Neural crest cell (in vitro differentiated cells): ENCODE results near the gene PDXK. TPM values are rescaled to one million over a fixed set of nuclear protein-coding genes. Genes with fewer than 3 reads are reported as not detected.

Source experiments
- DNase-seq: peaks from one replicate; pipeline ENCODE4 v3.0.0; 2021; ENCODE audit warnings: low read depth, mixed read lengths, low spot score
- H3K27ac Mint-ChIP-seq: one replicate; pipeline ENCODE4 v1.8.0; 2021; ENCODE audit warnings: mild to moderate bottlenecking, mixed read lengths; ENCODE audit not compliant: unreplicated experiment
- H3K27me3 Mint-ChIP-seq: 2 replicates; pipeline ENCODE4 v1.8.0; 2021; ENCODE audit warnings: low read depth, mild to moderate bottlenecking, mixed read lengths
- H3K36me3 Mint-ChIP-seq: 2 replicates; pipeline ENCODE4 v1.8.0; 2021; ENCODE audit warnings: low read depth, mild to moderate bottlenecking, mixed read lengths
- H3K4me1 Mint-ChIP-seq: 2 replicates; pipeline ENCODE4 v1.8.0; 2021; ENCODE audit warnings: mixed read lengths
- H3K4me3 Mint-ChIP-seq: one replicate; pipeline ENCODE4 v1.8.0; 2021; ENCODE audit warnings: mild to moderate bottlenecking, mixed read lengths
- H3K9me3 Mint-ChIP-seq: 2 replicates; pipeline ENCODE4 v1.8.0; 2021; ENCODE audit warnings: mixed read lengths
- CTCF ChIP-seq: fragments of 200-600 bp; sonication (generic); conservative IDR thresholded peaks from 2 replicates; pipeline ENCODE4 v1.5.0; 2021; ENCODE audit warnings: antibody characterized with exemption, mild to moderate bottlenecking
- total RNA-seq: library from RNA; stranded (reverse); gene quantifications from 2 replicates; pipeline ENCODE4 v1.2.1, GENCODE V29; 2021

PDXK gene
- total RNA-seq, 1 donor from 2014 or later: 67.3 TPM

GRCh38 chr21:43740497-43741156 lies 21.7 kb downstream of the PDXK start:
- peak overlapping the region; percentile 94 for H3K27ac Mint-ChIP-seq
- H3K4me3 Mint-ChIP-seq: peak overlapping the region; percentile 51

GRCh38 chr21:43741423-43742096 lies 22.6 kb downstream of the PDXK start:
- H3K27ac Mint-ChIP-seq: no peak overlapping the region
- DNase-seq: no peak
- H3K9me3 Mint-ChIP-seq: no peaks in the 10 kb centered on the region
- H3K27me3 Mint-ChIP-seq: no peaks in the 10 kb centered on the region
- peaks cover 9% of the 10 kb centered on the region for H3K4me1 Mint-ChIP-seq
- TF ChIP-seq CTCF: no peak
- peaks cover 2% of the 10 kb centered on the region for H3K36me3 Mint-ChIP-seq
- H3K4me3 Mint-ChIP-seq: no peak overlapping the region

More at GRCh38 chr21:43740497-43741156, 21.7 kb downstream of the PDXK start:
- peaks cover 2% of the 10 kb centered on the region for H3K36me3 Mint-ChIP-seq
- no peaks in the 10 kb centered on the region for H3K27me3 Mint-ChIP-seq
- peaks cover 9% of the 10 kb centered on the region for H3K4me1 Mint-ChIP-seq
- no peaks in the 10 kb centered on the region for H3K9me3 Mint-ChIP-seq
- no peak for TF ChIP-seq CTCF
- DNase-seq: peak; percentile 32

- Mint-ChIP-seq H3K36me3 (peaks cover 2% of the 10 kb centered on the region), H3K9me3 (no peaks in the 10 kb centered on the region), H3K4me1 (peaks cover 9% of the 10 kb centered on the region), H3K27me3 (no peaks in the 10 kb centered on the region), H3K27ac (no peak overlapping the region), H3K4me3 (no peak overlapping the region)
- no peak for TF ChIP-seq CTCF
- DNase-seq: no peak
Measured at GRCh38 chr21:43743947-43744346, 25.0 kb downstream of the PDXK start.

- DNase-seq: no peak
- no peaks in the 10 kb centered on the region for H3K9me3 Mint-ChIP-seq
- H3K4me3 Mint-ChIP-seq: no peak overlapping the region
- peak overlapping the region; percentile 72 for H3K27ac Mint-ChIP-seq
- no peak for TF ChIP-seq CTCF
- peaks cover 9% of the 10 kb centered on the region for H3K4me1 Mint-ChIP-seq
- H3K36me3 Mint-ChIP-seq: peaks cover 2% of the 10 kb centered on the region
- H3K27me3 Mint-ChIP-seq: no peaks in the 10 kb centered on the region
Measured at GRCh38 chr21:43744725-43745124, 25.8 kb downstream of the PDXK start.

- no peaks in the 10 kb centered on the region for H3K9me3 Mint-ChIP-seq
- H3K27ac Mint-ChIP-seq: peak overlapping the region; percentile 19
- TF ChIP-seq CTCF: no peak
- DNase-seq: no peak
- peaks cover 6% of the 10 kb centered on the region for H3K36me3 Mint-ChIP-seq
- no peaks in the 10 kb centered on the region for H3K4me1 Mint-ChIP-seq
- no peaks in the 10 kb centered on the region for H3K27me3 Mint-ChIP-seq
- no peak overlapping the region for H3K4me3 Mint-ChIP-seq
Measured at GRCh38 chr21:43745772-43746517, 27.0 kb downstream of the PDXK start.
